K562 (cell line): ENCODE measurements around the gene CLEC1A. TPM values are rescaled to one million over a fixed set of nuclear protein-coding genes. Genes with fewer than 3 reads are reported as not detected.

Source experiments
- ATAC-seq: fragments of 200-7000 bp; cut with Tn5 transposase; 3 replicates; pipeline ENCODE4 v1.9.1; 2020; ENCODE audit warnings: moderate library complexity
- BruUV-seq: library from RNA; stranded (reverse); fragments of 400-500 nt; replicated peaks from 2 replicates; lab custom pipeline; 2021; lab: Mats Ljungman, UMichigan
- CTCF ChIA-PET: fragments of 300-600 bp; formaldehyde crosslinking; extraction: SDS; loops from one replicate; lab custom pipeline; 2021; ENCODE audit warnings: low intra/inter-chr PET ratio; lab: Yijun Ruan, JAX
- POLR2A ChIA-PET: fragments of 300-600, 350-650 bp; sonication (Branson Sonifier 250); formaldehyde crosslinking; extraction: SDS; loops from one replicate; lab custom pipeline; 2021; ENCODE audit warnings: antibody characterized with exemption, inconsistent platforms; lab: Yijun Ruan, JAX
- DNase-seq, 4 experiments: peaks; one replicate each; pipeline versions ENCODE4 v3.0.0 to v3.0.0-alpha.2; 2011 to 2018; ENCODE audit warnings: low spot score in 3 of 4, mixed read lengths in 3 of 4; ENCODE audit errors: extremely low read depth in 1 of 4
- FAIRE-seq: peaks from 2 replicates; lab custom pipeline; 2011; peaks lifted over from hg19 to GRCh38; lab: Jason Lieb, UNC
- H2AFZ ChIP-seq: 2 replicates; pipeline ENCODE4 v1.6.0; 2011; ENCODE audit warnings: low read depth, low read length, control low read depth, inconsistent platforms
- H3K27ac ChIP-seq: fragments of 200-600 bp; 3 replicates; pipeline ENCODE4 v1.8.0; 2011; ENCODE audit warnings: low read depth, mild to moderate bottlenecking, control low read depth, inconsistent platforms, low read length, moderate library complexity, mixed read lengths; ENCODE audit errors: extremely low read depth
- H3K27me3 ChIP-seq, 2 experiments: fragments of 300-600 bp in 1 of 2; 2 replicates in 1 of 2; 3 replicates in 1 of 2; pipeline versions ENCODE4 v1.6.0 to v1.8.0; 2011; ENCODE audit warnings: inconsistent platforms in 2 of 2, low read length in 2 of 2, mild to moderate bottlenecking in 1 of 2, mixed read lengths in 1 of 2, moderate library complexity in 1 of 2; ENCODE audit not compliant: control insufficient read depth in 2 of 2, insufficient read depth in 2 of 2
- H3K36me3 ChIP-seq: fragments of 300-600 bp; 3 replicates; pipeline ENCODE4 v1.8.0; 2011; ENCODE audit warnings: mild to moderate bottlenecking, low read length, inconsistent platforms; ENCODE audit not compliant: control insufficient read depth, insufficient read depth
- H3K4me1 ChIP-seq, 2 experiments: fragments of 200-600 bp in 1 of 2; replicated peaks in 1 of 2; 2 replicates in 1 of 2; 3 replicates in 1 of 2; pipeline versions ENCODE4 v1.5.1 to v1.8.0; 2011; ENCODE audit warnings: inconsistent platforms in 2 of 2, low read length in 2 of 2, mild to moderate bottlenecking in 1 of 2, mixed read lengths in 1 of 2, moderate library complexity in 1 of 2; ENCODE audit not compliant: control insufficient read depth in 2 of 2, insufficient read depth in 2 of 2
- H3K4me2 ChIP-seq: 2 replicates; pipeline ENCODE4 v1.6.1; 2011; ENCODE audit warnings: low read length, control low read depth, inconsistent platforms, mixed read lengths; ENCODE audit not compliant: insufficient read depth
- H3K4me3 ChIP-seq: fragments of 200-600 bp; sonication (generic), shearing (Covaris generic); 2 replicates; pipeline ENCODE4 v1.5.1; 2016; ENCODE audit warnings: control low read depth, inconsistent platforms
- H3K79me2 ChIP-seq: fragments of 200-600 bp; 3 replicates; pipeline ENCODE4 v1.8.0; 2011; ENCODE audit warnings: low read length, inconsistent platforms; ENCODE audit not compliant: control insufficient read depth, insufficient read depth
- H3K9ac ChIP-seq, 2 experiments: 2 replicates each; pipeline versions ENCODE4 v1.6.0 to v1.6.1; 2011; ENCODE audit warnings: low read depth in 2 of 2, low read length in 2 of 2, control low read depth in 1 of 2, inconsistent platforms in 1 of 2, mild to moderate bottlenecking in 1 of 2, mixed read lengths in 1 of 2; ENCODE audit not compliant: insufficient read depth in 1 of 2
- H3K9me1 ChIP-seq: one replicate; pipeline ENCODE4 v1.6.0; 2011; ENCODE audit warnings: inconsistent platforms, mild to moderate bottlenecking, low read length, moderate library complexity; ENCODE audit not compliant: control insufficient read depth, insufficient read depth
- H3K9me3 ChIP-seq: replicated peaks from 2 replicates; pipeline ENCODE4 v1.5.1; 2011; ENCODE audit warnings: low read depth, low read length, inconsistent platforms; ENCODE audit not compliant: control insufficient read depth, insufficient read depth
- H4K20me1 ChIP-seq: replicated peaks from 2 replicates; pipeline ENCODE4 v1.6.1; 2011; ENCODE audit warnings: low read length, inconsistent platforms, mixed read lengths; ENCODE audit not compliant: control insufficient read depth, insufficient read depth
- ARID2 ChIP-seq: fragments of 450-650 bp; IDR thresholded peaks from 2 replicates; pipeline ENCODE4 v1.6.1; 2017; ENCODE audit warnings: antibody characterized with exemption, mild to moderate bottlenecking
- HIVEP1 ChIP-seq: fragments of 250-450 bp; sonication (Bioruptor Pico); IDR thresholded peaks from 2 replicates; pipeline ENCODE4 v1.4.0; 2020; ENCODE audit warnings: mild to moderate bottlenecking
- NUFIP1 ChIP-seq: fragments of 450-650 bp; IDR thresholded peaks from 2 replicates; pipeline ENCODE4 v1.6.1; 2018; ENCODE audit not compliant: partially characterized antibody
- POLR2A ChIP-seq: fragments of 450-650 bp; conservative IDR thresholded peaks from 2 replicates; pipeline ENCODE4 v1.6.1; 2016
- RBM22 ChIP-seq: fragments of 200-400 bp; formaldehyde crosslinking; IDR thresholded peaks from 2 replicates; pipeline ENCODE4 v1.6.1; 2018; ENCODE audit warnings: low read length, low read depth; ENCODE audit not compliant: poor library complexity, severe bottlenecking
- SETDB1 ChIP-seq: IDR thresholded peaks from one replicate; pipeline ENCODE4 v1.6.1; 2012; ENCODE audit warnings: low read length, control low read depth, inconsistent platforms
- SMAD4 ChIP-seq: fragments of 250-450 bp; sonication (Bioruptor Pico); conservative IDR thresholded peaks from 2 replicates; pipeline ENCODE4 v1.8.0; 2021; ENCODE audit warnings: inconsistent platforms, mild to moderate bottlenecking, moderate library complexity
- SNRNP70 ChIP-seq: fragments of 200-400 bp; formaldehyde crosslinking; optimal IDR thresholded peaks from 2 replicates; pipeline ENCODE3; 2017; ENCODE audit warnings: low read depth, low read length
- STAT5A ChIP-seq: IDR thresholded peaks from 2 replicates; pipeline ENCODE4 v1.6.1; 2012; ENCODE audit warnings: low read length, inconsistent platforms, borderline replicate concordance
- THRB ChIP-seq: fragments of 450-650 bp; formaldehyde crosslinking; conservative IDR thresholded peaks from 2 replicates; pipeline ENCODE4 v1.4.0; 2022; ENCODE audit warnings: mild to moderate bottlenecking, missing genetic modification characterization
- ZBTB7A ChIP-seq: IDR thresholded peaks from 2 replicates; pipeline ENCODE4 v1.6.1; 2011; ENCODE audit warnings: low read depth, mild to moderate bottlenecking, low read length, moderate library complexity, borderline replicate concordance; ENCODE audit not compliant: control insufficient read depth
- ZFP30 ChIP-seq: fragments of 250-450 bp; sonication (Bioruptor Pico); IDR thresholded peaks from 2 replicates; pipeline ENCODE4 v1.8.0; 2022; ENCODE audit warnings: moderate library complexity, mild to moderate bottlenecking, inconsistent platforms, borderline replicate concordance
- ZNF12 ChIP-seq: sonication (generic); formaldehyde crosslinking; IDR thresholded peaks from 2 replicates; pipeline ENCODE4 v1.4.0; 2020; ENCODE audit warnings: mild to moderate bottlenecking, missing genetic modification reagents
- ZNF274 ChIP-seq: IDR thresholded peaks from 2 replicates; pipeline ENCODE4 v1.6.1; 2011; ENCODE audit warnings: low read depth, mild to moderate bottlenecking, low read length, moderate library complexity, borderline replicate concordance
- ZNF699 ChIP-seq: fragments of 250-450 bp; sonication (Bioruptor Pico); IDR thresholded peaks from 2 replicates; pipeline ENCODE4 v1.8.0; 2021; ENCODE audit warnings: mild to moderate bottlenecking, moderate library complexity; ENCODE audit not compliant: insufficient replicate concordance
- WGBS: fragments of 100-300 bp; shearing (Covaris generic); methylation state at CpG from one replicate; pipeline ENCODE4 v1.1.6; 2016; ENCODE audit warnings: low coverage, mixed read lengths; ENCODE audit not compliant: insufficient coverage; ENCODE audit errors: missing lambda C conversion rate; 5-methylcytosine and 5-hydroxymethylcytosine counted together
- in situ Hi-C: fragments of 300-500 bp; cut with MboI; formaldehyde crosslinking; loops from 4 replicates; pipeline ENCODE4 v1.15.0; 2018; ENCODE audit warnings: inconsistent platforms, mixed read lengths
- intact Hi-C: fragments of 100-400 bp; cut with micrococcal nuclease; formaldehyde crosslinking; loops from 2 replicates; pipeline ENCODE4 v1.14.2; 2022
- polyA plus RNA-seq, 8 experiments: library from polyadenylated mRNA; depleted of rRNA in 4 of 8; stranded (reverse) in 5 of 8; unstranded in 3 of 8; fragments of >200 nt; fragmentation: Nextera tagmentation in 2 of 8; fragmentation: Illumina TruSeq in 1 of 8; extraction: Ambion mirVana in 2 of 8; extraction: Trizol in 1 of 8; gene quantifications; 2 replicates each; pipeline versions ENCODE4 v1.2.1 to v1.2.3, GENCODE V29; 2011 to 2014; ENCODE audit warnings: inconsistent platforms in 1 of 8, missing spikeins in 1 of 8
- total RNA-seq, 7 experiments: library from RNA; depleted of rRNA in 6 of 7; stranded (reverse); fragments of >200 nt in 6 of 7; fragmentation: Illumina TruSeq in 2 of 7; extraction: Trizol in 2 of 7; gene quantifications; 2 replicates each; pipeline versions ENCODE4 v1.2.1 to v1.2.3, GENCODE V29; 2011 to 2021; ENCODE audit warnings: low replicate concordance in 1 of 7
- TF ChIP-seq, protein P1 (sequence below), 3 experiments: IDR thresholded peaks in 2 of 3; conservative IDR thresholded peaks in 1 of 3; 2 replicates each; pipeline ENCODE4 v1.5.1; 2011 to 2012; ENCODE audit warnings: low read length in 3 of 3, mild to moderate bottlenecking in 3 of 3, control low read depth in 2 of 3, improper control_type of control experiment in 1 of 3, inconsistent platforms in 1 of 3, low read depth in 1 of 3, mixed read lengths in 1 of 3, moderate library complexity in 1 of 3; ENCODE audit not compliant: insufficient read depth in 2 of 3
- TF ChIP-seq, protein P2 (sequence below), 2 experiments: fragments of 450-650 bp in 1 of 2; sonication (generic) in 1 of 2; formaldehyde crosslinking; conservative IDR thresholded peaks; 2 replicates each; pipeline versions ENCODE4 v1.4.0 to v1.8.1; 2020 to 2022; ENCODE audit warnings: mild to moderate bottlenecking in 1 of 2, missing genetic modification reagents in 1 of 2

Gene CLEC1A
- total and polyA plus RNA-seq, 9 of the 15 experiments (the other 6 are each of a cell fraction or from before 2014, with no cell fraction given): 0.04 TPM; not detected in 8

DNA sequence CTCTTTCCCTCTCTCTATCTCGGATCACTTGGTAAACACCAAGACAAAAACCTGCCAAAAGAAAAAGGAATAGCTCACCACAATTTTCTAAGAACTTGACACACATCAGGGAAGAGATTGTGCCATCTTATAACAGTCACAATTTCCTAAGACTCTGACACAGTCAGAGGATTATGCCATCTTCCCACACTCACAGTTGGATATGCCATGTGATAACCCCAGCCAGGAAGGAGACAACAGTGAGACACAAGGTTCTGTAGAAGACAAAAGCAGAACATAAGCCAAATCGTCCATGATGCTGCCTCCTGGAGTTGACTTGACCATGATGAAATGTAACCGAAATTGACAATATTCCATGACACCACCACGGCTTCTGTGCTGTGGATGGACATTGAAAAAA is 71.1 kb downstream of the CLEC1A start:
- Histone ChIP-seq H3K27me3 (no peaks in the 10 kb centered on the region), H3K4me3 (no peak overlapping the region), H3K79me2 (no peaks in the 10 kb centered on the region), H3K9me1 (no peaks in the 10 kb centered on the region), H3K36me3 (no peaks in the 10 kb centered on the region), H4K20me1 (no peaks in the 10 kb centered on the region), H2AFZ (no peak overlapping the region), H3K9me3 (no peaks in the 10 kb centered on the region), H3K4me1 (no peaks in the 10 kb centered on the region), H3K27ac (no peak overlapping the region), H3K9ac (no peak overlapping the region)
- intact Hi-C loops (no loop called here), in situ Hi-C loops (no loop called here)
- no TSS peak for BruUV-seq
- no peak for FAIRE-seq
- DNase-seq: no peak
- ATAC-seq: no peak
- 0% methylated on average over 3 of the region's 4 CpGs for WGBS
- TF ChIP-seq SNRNP70 (no peak), ZNF274 (no peak), POLR2A (no peak), HIVEP1 (CRISPR knock-in tag) (no peak), THRB (CRISPR knock-in tag) (no peak), ZNF12 (CRISPR knock-in tag) (no peak), STAT5A (no peak), NUFIP1 (no peak), SETDB1 (no peak), ZFP30 (CRISPR knock-in tag) (no peak), ZNF699 (CRISPR knock-in tag) (no peak), SMAD4 (CRISPR knock-in tag) (no peak), ZBTB7A (no peak), ARID2 (no peak), RBM22 (no peak)
- TF ChIP-seq, protein P1, sequence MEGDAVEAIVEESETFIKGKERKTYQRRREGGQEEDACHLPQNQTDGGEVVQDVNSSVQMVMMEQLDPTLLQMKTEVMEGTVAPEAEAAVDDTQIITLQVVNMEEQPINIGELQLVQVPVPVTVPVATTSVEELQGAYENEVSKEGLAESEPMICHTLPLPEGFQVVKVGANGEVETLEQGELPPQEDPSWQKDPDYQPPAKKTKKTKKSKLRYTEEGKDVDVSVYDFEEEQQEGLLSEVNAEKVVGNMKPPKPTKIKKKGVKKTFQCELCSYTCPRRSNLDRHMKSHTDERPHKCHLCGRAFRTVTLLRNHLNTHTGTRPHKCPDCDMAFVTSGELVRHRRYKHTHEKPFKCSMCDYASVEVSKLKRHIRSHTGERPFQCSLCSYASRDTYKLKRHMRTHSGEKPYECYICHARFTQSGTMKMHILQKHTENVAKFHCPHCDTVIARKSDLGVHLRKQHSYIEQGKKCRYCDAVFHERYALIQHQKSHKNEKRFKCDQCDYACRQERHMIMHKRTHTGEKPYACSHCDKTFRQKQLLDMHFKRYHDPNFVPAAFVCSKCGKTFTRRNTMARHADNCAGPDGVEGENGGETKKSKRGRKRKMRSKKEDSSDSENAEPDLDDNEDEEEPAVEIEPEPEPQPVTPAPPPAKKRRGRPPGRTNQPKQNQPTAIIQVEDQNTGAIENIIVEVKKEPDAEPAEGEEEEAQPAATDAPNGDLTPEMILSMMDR (IDR thresholded peaks at IDR 0.05 in 2 of 3, conservative IDR thresholded peaks at IDR 0.05 in 1 of 3; ENCODE audit: insufficient read depth in 2 of 3, low read depth in 1 of 3, low read length in 3 of 3): no peak
- TF ChIP-seq, protein P2, sequence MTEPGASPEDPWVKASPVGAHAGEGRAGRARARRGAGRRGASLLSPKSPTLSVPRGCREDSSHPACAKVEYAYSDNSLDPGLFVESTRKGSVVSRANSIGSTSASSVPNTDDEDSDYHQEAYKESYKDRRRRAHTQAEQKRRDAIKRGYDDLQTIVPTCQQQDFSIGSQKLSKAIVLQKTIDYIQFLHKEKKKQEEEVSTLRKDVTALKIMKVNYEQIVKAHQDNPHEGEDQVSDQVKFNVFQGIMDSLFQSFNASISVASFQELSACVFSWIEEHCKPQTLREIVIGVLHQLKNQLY (CRISPR knock-in tag; conservative IDR thresholded peaks at IDR 0.05): no peak
- TF ChIP-seq, all 486 proteins: peak for 0
- CTCF ChIA-PET: no interaction called here
- POLR2A ChIA-PET: interaction anchor here (0.6 kb wide), 1 partner anchor 642 kb away, joined by 3 read pairs; no protein-coding TSS in a partner anchor
- H3K4me2 ChIP-seq: no peak overlapping the region
